C4-2B (cell line): ENCODE data around the gene CLEC2D.

ENCODE experiments used
- ZFX ChIP-seq: fragments of 450-650 bp; IDR thresholded peaks from 2 replicates; pipeline ENCODE4 v1.6.1; 2017
- TF ChIP-seq, protein P1 (sequence below): fragments of 450-650 bp; conservative IDR thresholded peaks from 2 replicates; pipeline ENCODE4 v1.5.1; 2017; ENCODE audit warnings: mild to moderate bottlenecking

- TF ChIP-seq, protein P1, sequence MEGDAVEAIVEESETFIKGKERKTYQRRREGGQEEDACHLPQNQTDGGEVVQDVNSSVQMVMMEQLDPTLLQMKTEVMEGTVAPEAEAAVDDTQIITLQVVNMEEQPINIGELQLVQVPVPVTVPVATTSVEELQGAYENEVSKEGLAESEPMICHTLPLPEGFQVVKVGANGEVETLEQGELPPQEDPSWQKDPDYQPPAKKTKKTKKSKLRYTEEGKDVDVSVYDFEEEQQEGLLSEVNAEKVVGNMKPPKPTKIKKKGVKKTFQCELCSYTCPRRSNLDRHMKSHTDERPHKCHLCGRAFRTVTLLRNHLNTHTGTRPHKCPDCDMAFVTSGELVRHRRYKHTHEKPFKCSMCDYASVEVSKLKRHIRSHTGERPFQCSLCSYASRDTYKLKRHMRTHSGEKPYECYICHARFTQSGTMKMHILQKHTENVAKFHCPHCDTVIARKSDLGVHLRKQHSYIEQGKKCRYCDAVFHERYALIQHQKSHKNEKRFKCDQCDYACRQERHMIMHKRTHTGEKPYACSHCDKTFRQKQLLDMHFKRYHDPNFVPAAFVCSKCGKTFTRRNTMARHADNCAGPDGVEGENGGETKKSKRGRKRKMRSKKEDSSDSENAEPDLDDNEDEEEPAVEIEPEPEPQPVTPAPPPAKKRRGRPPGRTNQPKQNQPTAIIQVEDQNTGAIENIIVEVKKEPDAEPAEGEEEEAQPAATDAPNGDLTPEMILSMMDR: no peak
- TF ChIP-seq ZFX: no peak
Measured at GRCh38 chr12:9736936-9737705, 67.6 kb downstream of the CLEC2D start.
